B cell (primary cell): ENCODE results near the gene DCST2. TPM values are rescaled to one million over a fixed set of nuclear protein-coding genes. Genes with fewer than 3 reads are reported as not detected.

Source experiments
- ATAC-seq: fragments of 200-7000 bp; cut with Tn5 transposase; one replicate; pipeline ENCODE4 v1.10.0; 2021; ENCODE audit warnings: low read depth, mild to moderate bottlenecking, moderate number of reproducible peaks, moderate library complexity
- CTCF ChIA-PET: fragments of 350-600 bp; sonication (Branson Sonifier 250); formaldehyde crosslinking; loops from one replicate; lab custom pipeline; 2021; ENCODE audit warnings: antibody characterized with exemption, inconsistent platforms; lab: Charles Lee
- POLR2A ChIA-PET: fragments of 350-600 bp; sonication (Branson Sonifier 250); formaldehyde crosslinking; loops from one replicate; lab custom pipeline; 2021; ENCODE audit warnings: antibody characterized with exemption; lab: Charles Lee
- DNase-seq: peaks from one replicate; pipeline ENCODE4 v3.0.0; 2013
- H2AFZ ChIP-seq: 2 replicates; pipeline ENCODE4 v1.6.1; 2012; ENCODE audit warnings: mild to moderate bottlenecking, low read depth, low read length; ENCODE audit not compliant: insufficient read depth, poor library complexity, severe bottlenecking
- H3K27ac ChIP-seq, 2 donors: 1 replicate in 1 of 2; 2 replicates in 1 of 2; pipeline ENCODE4 v1.5.1; 2012 to 2013; ENCODE audit warnings: low read length in 2 of 2, mild to moderate bottlenecking in 2 of 2, moderate library complexity in 1 of 2
- H3K27me3 ChIP-seq, 4 experiments: fragments of 200-600 bp in 1 of 4; sonication (generic) in 1 of 4; replicated peaks in 1 of 4; 1 replicate in 2 of 4; 2 replicates in 2 of 4; pipeline versions ENCODE4 v1.6.1 to v1.7.0; 2013 to 2016; ENCODE audit warnings: low read length in 3 of 4, mild to moderate bottlenecking in 2 of 4, mixed read lengths in 1 of 4, moderate library complexity in 1 of 4; ENCODE audit not compliant: insufficient read depth in 4 of 4, control insufficient read depth in 3 of 4; ENCODE audit errors: control extremely low read depth in 1 of 4
- H3K36me3 ChIP-seq, 2 experiments: replicated peaks in 1 of 2; 1 replicate in 1 of 2; 2 replicates in 1 of 2; pipeline versions ENCODE4 v1.6.1 to v1.7.1; 2013; ENCODE audit warnings: low read length in 1 of 2; ENCODE audit not compliant: insufficient read depth in 2 of 2, control insufficient read depth in 1 of 2; ENCODE audit errors: control extremely low read depth in 1 of 2, extremely low read depth in 1 of 2
- H3K4me1 ChIP-seq, 2 donors: fragments of 200-600 bp in 1 of 2; sonication (generic) in 1 of 2; 1 replicate in 1 of 2; 2 replicates in 1 of 2; pipeline versions ENCODE4 v1.5.1 to v1.6.1; 2013 to 2017; ENCODE audit warnings: low read length in 2 of 2; ENCODE audit not compliant: control insufficient read depth in 2 of 2, insufficient read depth in 2 of 2
- H3K4me2 ChIP-seq: replicated peaks from 2 replicates; pipeline ENCODE3; 2012; ENCODE audit warnings: mild to moderate bottlenecking, low read depth, low read length; ENCODE audit not compliant: poor library complexity, severe bottlenecking
- H3K4me3 ChIP-seq, 5 experiments: fragments of 200-600 bp in 1 of 5; sonication (generic) in 1 of 5; 1 replicate in 3 of 5; 2 replicates in 2 of 5; pipeline versions ENCODE4 v1.5.1 to v1.7.0; 2011 to 2016; ENCODE audit warnings: low read length in 4 of 5, mild to moderate bottlenecking in 4 of 5, low read depth in 2 of 5, control low read depth in 1 of 5, moderate library complexity in 1 of 5; ENCODE audit not compliant: insufficient read depth in 1 of 5; ENCODE audit errors: control extremely low read depth in 1 of 5, extremely low read depth in 1 of 5
- H3K79me2 ChIP-seq: fragments of 200-600 bp; sonication (generic); one replicate; pipeline ENCODE4 v1.6.0; 2016; ENCODE audit warnings: low read length; ENCODE audit not compliant: control insufficient read depth, insufficient read depth
- H3K9ac ChIP-seq: fragments of 200-600 bp; sonication (generic); 2 replicates; pipeline ENCODE4 v1.6.1; 2017; ENCODE audit warnings: mild to moderate bottlenecking, low read length, moderate library complexity
- H3K9me3 ChIP-seq, 3 donors: one replicate each; pipeline versions ENCODE4 v1.6.1 to v1.7.1; 2013; ENCODE audit warnings: low read length in 2 of 3; ENCODE audit not compliant: control insufficient read depth in 2 of 3, insufficient read depth in 1 of 3; ENCODE audit errors: control extremely low read depth in 1 of 3
- H4K20me1 ChIP-seq: 2 replicates; pipeline ENCODE4 v1.6.0; 2012; ENCODE audit warnings: mild to moderate bottlenecking, low read length; ENCODE audit not compliant: insufficient read depth, control insufficient read depth, poor library complexity, severe bottlenecking
- H3K27ac Mint-ChIP-seq: one replicate; pipeline ENCODE4 v1.8.0; 2021; ENCODE audit warnings: mixed read lengths
- H3K27me3 Mint-ChIP-seq: one replicate; pipeline ENCODE4 v1.8.0; 2021; ENCODE audit warnings: mixed read lengths
- H3K4me1 Mint-ChIP-seq: one replicate; pipeline ENCODE4 v1.8.0; 2021; ENCODE audit warnings: mixed read lengths
- H3K4me3 Mint-ChIP-seq: one replicate; pipeline ENCODE4 v1.8.0; 2021; ENCODE audit warnings: mixed read lengths
- H3K9me3 Mint-ChIP-seq: one replicate; pipeline ENCODE4 v1.8.0; 2022; ENCODE audit warnings: mixed read lengths; ENCODE audit not compliant: insufficient read depth
- EZH2 ChIP-seq: IDR thresholded peaks from 2 replicates; pipeline ENCODE4 v1.6.1; 2012; ENCODE audit warnings: borderline replicate concordance, low read depth, mild to moderate bottlenecking, moderate library complexity, low read length; ENCODE audit not compliant: insufficient read depth, poor library complexity, severe bottlenecking
- WGBS: methylation state at CpG from one replicate; pipeline ENCODE4 v1.1.5; 2013; ENCODE audit warnings: missing lambda C conversion rate; ENCODE audit not compliant: insufficient coverage; 5-methylcytosine and 5-hydroxymethylcytosine counted together
- intact Hi-C: fragments of 100-400 bp; cut with micrococcal nuclease; formaldehyde crosslinking; loops from one replicate; pipeline ENCODE4 v1.10.0; 2022
- polyA plus RNA-seq: library from polyadenylated mRNA; depleted of rRNA; stranded (reverse); fragments of >200 nt; gene quantifications from 2 replicates; pipeline ENCODE4 v1.2.3, GENCODE V29; 2012
- total RNA-seq, 2 donors: library from RNA; stranded (reverse); fragments of 120-200 nt in 1 of 2; gene quantifications; 1 replicate in 1 of 2; 2 replicates in 1 of 2; pipeline versions ENCODE4 v1.2.3 to v1.2.4, GENCODE V29; 2013 to 2022
- TF ChIP-seq, protein P1 (sequence below): fragments of 200-600 bp; IDR thresholded peaks from one replicate; pipeline ENCODE4 v1.8.0; 2022; ENCODE audit warnings: antibody characterized with exemption, mild to moderate bottlenecking

The DCST2 gene
- total and polyA plus RNA-seq, 2 donors (not counting 1 experiment from before 2014, with no cell fraction given): 0.89 to 5.4 TPM

DNA sequence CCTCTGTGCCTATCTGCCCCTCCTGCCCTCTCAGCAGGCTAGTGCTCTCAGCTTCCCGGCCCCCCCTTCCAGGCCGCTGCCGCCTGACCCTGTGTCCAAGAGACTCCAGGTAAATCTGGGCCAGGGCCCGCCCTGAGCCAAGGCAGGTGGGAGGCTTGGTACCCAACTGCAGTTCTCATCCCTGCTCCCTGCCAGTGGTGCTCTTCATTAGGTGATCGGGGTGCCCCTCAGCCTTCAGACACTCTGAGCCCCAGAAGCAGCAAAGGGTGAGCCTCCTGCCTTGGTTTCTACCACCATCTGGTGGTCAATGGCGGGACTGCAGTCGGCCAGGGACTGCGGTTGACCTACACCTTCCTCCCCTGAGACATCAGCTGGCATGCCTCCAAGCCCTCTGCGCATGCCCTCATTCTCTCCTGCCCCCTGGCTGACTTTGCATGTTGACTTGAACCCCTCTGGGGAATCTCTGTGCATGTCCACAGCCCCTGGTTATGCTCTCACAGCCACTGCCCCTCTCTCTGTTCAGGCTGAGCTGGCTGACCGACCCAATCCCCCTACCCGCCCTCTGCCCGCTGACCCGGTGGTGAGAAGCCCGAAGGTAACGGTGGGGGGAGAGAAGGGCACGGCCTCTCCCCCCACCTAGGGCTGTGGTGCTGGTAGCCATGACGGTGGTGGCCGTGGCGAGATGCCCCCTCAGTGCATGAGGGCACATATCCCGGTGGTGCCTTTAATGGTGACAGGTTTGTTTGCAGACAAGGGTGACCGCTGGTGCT, 28.0 kb upstream of the DCST2 start:
- 47% methylated on average over 20 of the region's 21 CpGs for WGBS
- peak overlapping the region; percentile 96 for H3K4me2 ChIP-seq
- H3K4me1 Mint-ChIP-seq: peaks cover 36% of the 10 kb centered on the region

More for the DNA sequence above, 28.0 kb upstream of the DCST2 start:
- ATAC-seq: peak; percentile 65
- Histone ChIP-seq H2AFZ (no peak overlapping the region), H4K20me1 (peaks cover 30% of the 10 kb centered on the region), H3K27me3 (peaks cover 0 to 3% (median 0%) of the 10 kb centered on the region in 4 experiments), H3K36me3 (peaks cover 0 to 7% of the 10 kb centered on the region in 2 experiments), H3K27ac (no peak overlapping the region), H3K4me3 (peak overlapping the region in 2 of 5 experiments; percentile 7 to 38), H3K4me1 (peaks cover 27 to 41% of the 10 kb centered on the region in 2 donors), H3K9ac (no peak overlapping the region), H3K79me2 (peaks cover 24% of the 10 kb centered on the region), H3K9me3 (no peaks in the 10 kb centered on the region)
- Mint-ChIP-seq H3K9me3 (no peaks in the 10 kb centered on the region), H3K4me3 (peak overlapping the region; percentile 85), H3K27ac (peak overlapping the region; percentile 86), H3K27me3 (no peaks in the 10 kb centered on the region)
- no peak for TF ChIP-seq EZH2
- TF ChIP-seq, protein P1, sequence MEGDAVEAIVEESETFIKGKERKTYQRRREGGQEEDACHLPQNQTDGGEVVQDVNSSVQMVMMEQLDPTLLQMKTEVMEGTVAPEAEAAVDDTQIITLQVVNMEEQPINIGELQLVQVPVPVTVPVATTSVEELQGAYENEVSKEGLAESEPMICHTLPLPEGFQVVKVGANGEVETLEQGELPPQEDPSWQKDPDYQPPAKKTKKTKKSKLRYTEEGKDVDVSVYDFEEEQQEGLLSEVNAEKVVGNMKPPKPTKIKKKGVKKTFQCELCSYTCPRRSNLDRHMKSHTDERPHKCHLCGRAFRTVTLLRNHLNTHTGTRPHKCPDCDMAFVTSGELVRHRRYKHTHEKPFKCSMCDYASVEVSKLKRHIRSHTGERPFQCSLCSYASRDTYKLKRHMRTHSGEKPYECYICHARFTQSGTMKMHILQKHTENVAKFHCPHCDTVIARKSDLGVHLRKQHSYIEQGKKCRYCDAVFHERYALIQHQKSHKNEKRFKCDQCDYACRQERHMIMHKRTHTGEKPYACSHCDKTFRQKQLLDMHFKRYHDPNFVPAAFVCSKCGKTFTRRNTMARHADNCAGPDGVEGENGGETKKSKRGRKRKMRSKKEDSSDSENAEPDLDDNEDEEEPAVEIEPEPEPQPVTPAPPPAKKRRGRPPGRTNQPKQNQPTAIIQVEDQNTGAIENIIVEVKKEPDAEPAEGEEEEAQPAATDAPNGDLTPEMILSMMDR: peak; percentile 87
- intact Hi-C loops: loop anchor here (1.0 to 10.0 kb wide), 9 partner anchors 10 to 1389 kb away; partner anchors contain the start of genes ADAM15, ADAR and ILF2
- POLR2A ChIA-PET: interaction anchor here (0.7 to 1.7 kb wide), 6 partner anchors 9 to 190 kb away, joined by 3 to 8 read pairs (median 4); partner anchors contain the start of gene ADAM15
- CTCF ChIA-PET: interaction anchor here (0.5 to 20.2 kb wide), 37 partner anchors 10 to 583 kb away, joined by 3 to 370 read pairs (median 5); partner anchors contain the start of genes ADAM15, EFNA3, KRTCAP2 and PBXIP1
- peak; percentile 97 for DNase-seq
